Sciatic nerve (tissue), 2 donors: ENCODE data around the gene TUNAR. TPM values are rescaled to one million over a fixed set of nuclear protein-coding genes. Genes with fewer than 3 reads are reported as not detected.
"Not testable (repeated sequence)": the region's sequence is repeated elsewhere in the genome, so short reads cannot be mapped to it uniquely, and the experiment has no call there.

ENCODE experiments used
- ATAC-seq: fragments of 200-7000 bp; cut with Tn5 transposase; one replicate; pipeline ENCODE4 v1.9.1; 2020; ENCODE audit warnings: mild to moderate bottlenecking, moderate library complexity
- DNase-seq: peaks from one replicate; pipeline ENCODE4 v3.0.0-alpha.2; 2020; ENCODE audit warnings: low spot score
- intact Hi-C: fragments of 100-400 bp; cut with DNase I; formaldehyde crosslinking; loops from one replicate; pipeline ENCODE4 v1.14.2; 2022
- total RNA-seq: library from RNA; stranded (reverse); fragmentation: NEBNext Ultra II Directional; extraction: Animal tissue kit (Norgen Biotek cat#: 25700); gene quantifications from one replicate; pipeline ENCODE4 v1.2.1, GENCODE V29; 2021
- donor health status: DM: no; HTN: no; CAD: no.
- donor health status: DM: no; HTN: no; CAD: no.

TUNAR gene
- total RNA-seq, 1 donor from 2014 or later: not detected

DNA sequence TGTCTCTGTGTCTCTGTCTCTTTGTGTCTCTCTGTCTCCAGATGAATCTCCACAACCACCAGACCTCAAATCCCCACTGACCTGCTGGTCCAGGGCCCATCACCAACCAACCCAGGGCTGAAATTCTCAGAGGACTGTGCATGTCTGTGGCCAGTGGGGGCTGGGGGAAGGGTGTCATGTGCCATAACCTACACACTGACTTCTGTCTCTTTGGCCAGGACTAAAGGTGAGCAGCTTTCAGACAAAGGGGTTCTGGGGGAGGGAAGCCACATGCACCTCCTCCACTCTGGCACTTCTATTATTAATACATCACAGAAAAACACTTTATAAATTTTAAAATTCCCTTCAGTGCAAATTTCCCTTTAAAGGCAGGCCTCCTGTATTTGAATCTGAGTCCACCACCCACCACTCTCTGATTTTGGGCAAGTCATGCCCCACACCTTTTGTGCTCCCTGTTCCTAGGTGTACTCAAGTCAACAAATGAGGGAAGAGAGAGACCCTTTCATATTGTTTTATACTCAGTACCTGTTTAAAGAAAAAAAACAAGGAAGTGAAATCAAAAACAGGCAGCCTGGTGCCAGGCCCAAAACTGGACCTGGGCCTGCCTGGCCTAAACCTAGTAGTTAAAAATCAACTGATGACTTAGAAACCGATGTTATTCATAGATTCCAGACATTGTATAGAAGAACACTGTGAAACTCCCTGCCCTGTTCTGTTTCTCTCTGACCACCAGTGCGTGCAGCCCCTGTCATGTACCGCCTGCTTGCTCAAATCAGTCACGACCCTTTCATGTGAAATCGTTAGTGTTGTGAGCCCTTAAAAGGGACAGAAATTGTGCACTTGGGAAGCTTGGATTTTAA is 80.2 kb downstream of the TUNAR start:
- no peak for ATAC-seq
- DNase-seq: no peak
- intact Hi-C loops: no loop called here

DNA sequence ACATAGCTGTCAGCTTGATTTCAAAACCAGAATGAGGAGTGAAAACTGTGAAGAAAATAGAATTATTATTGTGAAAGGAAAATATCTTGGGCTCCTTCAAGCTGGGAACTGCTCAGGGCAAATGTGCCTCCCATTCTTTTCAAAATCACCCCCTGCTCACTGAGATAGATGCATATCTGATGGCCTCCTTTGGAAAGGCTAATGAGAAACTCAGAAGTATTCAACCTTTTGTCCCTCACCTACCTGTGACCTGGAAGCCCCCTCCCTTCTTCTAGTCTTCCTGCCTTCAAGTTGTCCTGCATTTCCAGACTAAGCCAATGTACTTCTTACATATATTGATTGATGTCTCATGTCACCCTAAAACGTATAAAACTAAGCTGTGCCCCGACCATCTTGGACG is 81.5 kb downstream of the TUNAR start:
- no peak for ATAC-seq
- DNase-seq: no peak
- intact Hi-C loops: no loop called here

- no peak for ATAC-seq
- intact Hi-C loops: no loop called here
- no peak for DNase-seq
Observed at GRCh38 chr14:95959317-95959716, 82.7 kb downstream of the TUNAR start.

DNA sequence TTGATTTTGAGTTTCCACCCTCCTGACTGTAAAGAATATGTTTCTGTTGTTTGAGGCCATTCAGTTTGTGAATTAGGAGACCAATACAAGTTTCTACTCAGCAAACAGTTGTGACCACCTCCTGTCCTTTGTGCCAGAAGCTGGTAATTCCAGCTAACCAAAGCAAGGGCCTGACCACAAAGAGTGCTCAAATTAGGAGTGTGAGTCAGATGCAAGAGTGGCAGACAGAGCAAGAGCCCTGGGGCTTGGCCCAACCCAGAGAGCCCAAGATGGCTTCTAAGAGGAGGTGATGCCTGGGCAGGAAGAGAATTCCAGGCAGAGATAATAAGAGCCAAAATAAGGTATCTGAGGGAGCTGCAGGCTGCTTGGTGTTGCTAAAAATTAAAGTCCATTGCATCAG is 84.8 kb downstream of the TUNAR start:
- ATAC-seq: no peak
- no peak for DNase-seq
- intact Hi-C loops: no loop called here

GRCh38 chr14:95964901-95965300 is 88.3 kb downstream of the TUNAR start:
- intact Hi-C loops: no loop called here
- ATAC-seq (no peak), DNase-seq (no peak)

- ATAC-seq, DNase-seq, intact Hi-C loops: not testable (repeated sequence)
Observed at GRCh38 chr14:95968048-95968447, 91.4 kb downstream of the TUNAR start.

Other genes starting within 250 kb of the TUNAR start
- not detected for gene TCL1B, start 190.4 kb upstream of the TUNAR start, total RNA-seq
- 0.67 TPM for gene TCL1A, start 162.7 kb upstream of the TUNAR start, total RNA-seq
- gene C14orf132, start 162.5 kb downstream of the TUNAR start, total RNA-seq: 18.7 TPM